B cell (primary cell): ENCODE measurements around the gene ATP5MC2. TPM values are rescaled to one million over a fixed set of nuclear protein-coding genes. Genes with fewer than 3 reads are reported as not detected.
"Not testable (repeated sequence)": the region's sequence is repeated elsewhere in the genome, so short reads cannot be mapped to it uniquely, and the experiment has no call there.

Source experiments
- ATAC-seq: fragments of 200-7000 bp; cut with Tn5 transposase; one replicate; pipeline ENCODE4 v1.10.0; 2021; ENCODE audit warnings: low read depth, mild to moderate bottlenecking, moderate number of reproducible peaks, moderate library complexity
- CTCF ChIA-PET: fragments of 350-600 bp; sonication (Branson Sonifier 250); formaldehyde crosslinking; loops from one replicate; lab custom pipeline; 2021; ENCODE audit warnings: antibody characterized with exemption, inconsistent platforms; lab: Charles Lee
- POLR2A ChIA-PET: fragments of 350-600 bp; sonication (Branson Sonifier 250); formaldehyde crosslinking; loops from one replicate; lab custom pipeline; 2021; ENCODE audit warnings: antibody characterized with exemption; lab: Charles Lee
- DNase-seq: peaks from one replicate; pipeline ENCODE4 v3.0.0; 2013
- H2AFZ ChIP-seq: 2 replicates; pipeline ENCODE4 v1.6.1; 2012; ENCODE audit warnings: mild to moderate bottlenecking, low read depth, low read length; ENCODE audit not compliant: insufficient read depth, poor library complexity, severe bottlenecking
- H3K27ac ChIP-seq, 2 donors: 1 replicate in 1 of 2; 2 replicates in 1 of 2; pipeline ENCODE4 v1.5.1; 2012 to 2013; ENCODE audit warnings: low read length in 2 of 2, mild to moderate bottlenecking in 2 of 2, moderate library complexity in 1 of 2
- H3K27me3 ChIP-seq, 4 experiments: fragments of 200-600 bp in 1 of 4; sonication (generic) in 1 of 4; replicated peaks in 1 of 4; 1 replicate in 2 of 4; 2 replicates in 2 of 4; pipeline versions ENCODE4 v1.6.1 to v1.7.0; 2013 to 2016; ENCODE audit warnings: low read length in 3 of 4, mild to moderate bottlenecking in 2 of 4, mixed read lengths in 1 of 4, moderate library complexity in 1 of 4; ENCODE audit not compliant: insufficient read depth in 4 of 4, control insufficient read depth in 3 of 4; ENCODE audit errors: control extremely low read depth in 1 of 4
- H3K36me3 ChIP-seq, 2 experiments: replicated peaks in 1 of 2; 1 replicate in 1 of 2; 2 replicates in 1 of 2; pipeline versions ENCODE4 v1.6.1 to v1.7.1; 2013; ENCODE audit warnings: low read length in 1 of 2; ENCODE audit not compliant: insufficient read depth in 2 of 2, control insufficient read depth in 1 of 2; ENCODE audit errors: control extremely low read depth in 1 of 2, extremely low read depth in 1 of 2
- H3K4me1 ChIP-seq, 2 donors: fragments of 200-600 bp in 1 of 2; sonication (generic) in 1 of 2; 1 replicate in 1 of 2; 2 replicates in 1 of 2; pipeline versions ENCODE4 v1.5.1 to v1.6.1; 2013 to 2017; ENCODE audit warnings: low read length in 2 of 2; ENCODE audit not compliant: control insufficient read depth in 2 of 2, insufficient read depth in 2 of 2
- H3K4me2 ChIP-seq: replicated peaks from 2 replicates; pipeline ENCODE3; 2012; ENCODE audit warnings: mild to moderate bottlenecking, low read depth, low read length; ENCODE audit not compliant: poor library complexity, severe bottlenecking
- H3K4me3 ChIP-seq, 5 experiments: fragments of 200-600 bp in 1 of 5; sonication (generic) in 1 of 5; 1 replicate in 3 of 5; 2 replicates in 2 of 5; pipeline versions ENCODE4 v1.5.1 to v1.7.0; 2011 to 2016; ENCODE audit warnings: low read length in 4 of 5, mild to moderate bottlenecking in 4 of 5, low read depth in 2 of 5, control low read depth in 1 of 5, moderate library complexity in 1 of 5; ENCODE audit not compliant: insufficient read depth in 1 of 5; ENCODE audit errors: control extremely low read depth in 1 of 5, extremely low read depth in 1 of 5
- H3K79me2 ChIP-seq: fragments of 200-600 bp; sonication (generic); one replicate; pipeline ENCODE4 v1.6.0; 2016; ENCODE audit warnings: low read length; ENCODE audit not compliant: control insufficient read depth, insufficient read depth
- H3K9ac ChIP-seq: fragments of 200-600 bp; sonication (generic); 2 replicates; pipeline ENCODE4 v1.6.1; 2017; ENCODE audit warnings: mild to moderate bottlenecking, low read length, moderate library complexity
- H3K9me3 ChIP-seq, 3 donors: one replicate each; pipeline versions ENCODE4 v1.6.1 to v1.7.1; 2013; ENCODE audit warnings: low read length in 2 of 3; ENCODE audit not compliant: control insufficient read depth in 2 of 3, insufficient read depth in 1 of 3; ENCODE audit errors: control extremely low read depth in 1 of 3
- H4K20me1 ChIP-seq: 2 replicates; pipeline ENCODE4 v1.6.0; 2012; ENCODE audit warnings: mild to moderate bottlenecking, low read length; ENCODE audit not compliant: insufficient read depth, control insufficient read depth, poor library complexity, severe bottlenecking
- H3K27ac Mint-ChIP-seq: one replicate; pipeline ENCODE4 v1.8.0; 2021; ENCODE audit warnings: mixed read lengths
- H3K27me3 Mint-ChIP-seq: one replicate; pipeline ENCODE4 v1.8.0; 2021; ENCODE audit warnings: mixed read lengths
- H3K4me1 Mint-ChIP-seq: one replicate; pipeline ENCODE4 v1.8.0; 2021; ENCODE audit warnings: mixed read lengths
- H3K4me3 Mint-ChIP-seq: one replicate; pipeline ENCODE4 v1.8.0; 2021; ENCODE audit warnings: mixed read lengths
- H3K9me3 Mint-ChIP-seq: one replicate; pipeline ENCODE4 v1.8.0; 2022; ENCODE audit warnings: mixed read lengths; ENCODE audit not compliant: insufficient read depth
- EZH2 ChIP-seq: IDR thresholded peaks from 2 replicates; pipeline ENCODE4 v1.6.1; 2012; ENCODE audit warnings: borderline replicate concordance, low read depth, mild to moderate bottlenecking, moderate library complexity, low read length; ENCODE audit not compliant: insufficient read depth, poor library complexity, severe bottlenecking
- WGBS: methylation state at CpG from one replicate; pipeline ENCODE4 v1.1.5; 2013; ENCODE audit warnings: missing lambda C conversion rate; ENCODE audit not compliant: insufficient coverage; 5-methylcytosine and 5-hydroxymethylcytosine counted together
- intact Hi-C: fragments of 100-400 bp; cut with micrococcal nuclease; formaldehyde crosslinking; loops from one replicate; pipeline ENCODE4 v1.10.0; 2022
- polyA plus RNA-seq: library from polyadenylated mRNA; depleted of rRNA; stranded (reverse); fragments of >200 nt; gene quantifications from 2 replicates; pipeline ENCODE4 v1.2.3, GENCODE V29; 2012
- total RNA-seq, 2 donors: library from RNA; stranded (reverse); fragments of 120-200 nt in 1 of 2; gene quantifications; 1 replicate in 1 of 2; 2 replicates in 1 of 2; pipeline versions ENCODE4 v1.2.3 to v1.2.4, GENCODE V29; 2013 to 2022
- TF ChIP-seq, protein P1 (sequence below): fragments of 200-600 bp; IDR thresholded peaks from one replicate; pipeline ENCODE4 v1.8.0; 2022; ENCODE audit warnings: antibody characterized with exemption, mild to moderate bottlenecking

ATP5MC2 gene
- total and polyA plus RNA-seq, 2 donors (not counting 1 experiment from before 2014, with no cell fraction given) = 212 to 435 TPM

DNA sequence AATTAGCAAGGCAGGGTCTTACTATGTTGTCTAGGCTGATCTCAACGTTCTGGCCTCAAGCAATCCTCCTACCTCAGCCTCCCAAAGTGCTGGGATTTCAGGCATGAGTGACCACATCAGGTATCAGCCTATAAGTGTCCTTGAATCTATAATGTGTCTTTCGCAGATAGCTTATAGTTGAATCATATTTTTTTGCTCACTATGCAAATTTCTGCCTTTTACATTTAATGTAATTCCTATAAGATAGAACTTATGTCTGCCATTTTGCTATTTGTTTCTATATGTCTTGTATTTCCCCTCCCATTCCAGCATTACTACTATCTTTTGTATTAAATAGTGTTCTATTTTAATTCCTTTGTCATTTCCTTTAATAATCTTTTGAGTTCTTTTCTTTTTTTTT is 39.2 kb downstream of the ATP5MC2 start:
- H3K36me3 ChIP-seq = no peaks in the 10 kb centered on the region
- no CpG with 5 or more reads among the region's 2 CpGs for WGBS
- no peak overlapping the region for H2AFZ ChIP-seq
- Mint-ChIP-seq H3K27me3 (no peaks in the 10 kb centered on the region), H3K9me3 (no peaks in the 10 kb centered on the region), H3K4me1 (no peaks in the 10 kb centered on the region), H3K4me3 (no peak overlapping the region), H3K27ac (no peak overlapping the region)
- H3K4me3 ChIP-seq = no peak overlapping the region
- DNase-seq (no peak), ATAC-seq (no peak)
- H4K20me1 ChIP-seq = no peaks in the 10 kb centered on the region
- H3K9ac ChIP-seq = no peak overlapping the region
- H3K27ac ChIP-seq = no peak overlapping the region
- no peaks in the 10 kb centered on the region for H3K4me1 ChIP-seq
- no peaks in the 10 kb centered on the region for H3K9me3 ChIP-seq
- intact Hi-C loops = no loop called here
- H3K4me2 ChIP-seq = no peak overlapping the region
- H3K79me2 ChIP-seq = no peaks in the 10 kb centered on the region
- H3K27me3 ChIP-seq = no peaks in the 10 kb centered on the region
- no peak for TF ChIP-seq EZH2
- TF ChIP-seq, protein P1, sequence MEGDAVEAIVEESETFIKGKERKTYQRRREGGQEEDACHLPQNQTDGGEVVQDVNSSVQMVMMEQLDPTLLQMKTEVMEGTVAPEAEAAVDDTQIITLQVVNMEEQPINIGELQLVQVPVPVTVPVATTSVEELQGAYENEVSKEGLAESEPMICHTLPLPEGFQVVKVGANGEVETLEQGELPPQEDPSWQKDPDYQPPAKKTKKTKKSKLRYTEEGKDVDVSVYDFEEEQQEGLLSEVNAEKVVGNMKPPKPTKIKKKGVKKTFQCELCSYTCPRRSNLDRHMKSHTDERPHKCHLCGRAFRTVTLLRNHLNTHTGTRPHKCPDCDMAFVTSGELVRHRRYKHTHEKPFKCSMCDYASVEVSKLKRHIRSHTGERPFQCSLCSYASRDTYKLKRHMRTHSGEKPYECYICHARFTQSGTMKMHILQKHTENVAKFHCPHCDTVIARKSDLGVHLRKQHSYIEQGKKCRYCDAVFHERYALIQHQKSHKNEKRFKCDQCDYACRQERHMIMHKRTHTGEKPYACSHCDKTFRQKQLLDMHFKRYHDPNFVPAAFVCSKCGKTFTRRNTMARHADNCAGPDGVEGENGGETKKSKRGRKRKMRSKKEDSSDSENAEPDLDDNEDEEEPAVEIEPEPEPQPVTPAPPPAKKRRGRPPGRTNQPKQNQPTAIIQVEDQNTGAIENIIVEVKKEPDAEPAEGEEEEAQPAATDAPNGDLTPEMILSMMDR = no peak
- ChIA-PET POLR2A (no interaction called here), CTCF (no interaction called here)

DNA sequence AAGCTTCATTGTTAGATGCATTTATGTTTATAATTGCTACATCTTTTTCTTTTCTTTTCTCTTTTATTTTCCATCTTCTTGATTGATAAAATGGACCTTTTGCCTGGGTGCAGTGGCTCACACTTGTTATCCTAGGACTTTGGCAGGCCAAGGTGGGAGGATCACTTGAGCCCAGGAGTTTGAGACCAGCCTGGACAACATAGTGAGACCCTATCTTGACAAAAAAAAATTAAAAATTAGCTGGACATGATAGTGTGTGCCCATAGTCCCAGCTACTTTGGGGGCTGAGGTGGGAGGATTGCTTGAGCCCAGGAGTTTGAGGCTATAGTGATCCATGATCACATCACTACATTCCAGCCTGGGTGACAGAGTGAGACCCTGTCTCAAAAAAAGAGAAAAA is 40.2 kb downstream of the ATP5MC2 start:
- H3K36me3 ChIP-seq, intact Hi-C loops, POLR2A ChIA-PET: not testable (repeated sequence)

More for the DNA sequence above, 40.2 kb downstream of the ATP5MC2 start:
- H3K4me3 ChIP-seq, CTCF ChIA-PET, H3K27me3 ChIP-seq, DNase-seq, H3K27ac ChIP-seq, H3K9me3 ChIP-seq, H2AFZ ChIP-seq, H3K4me2 ChIP-seq, H4K20me1 ChIP-seq, H3K4me3 Mint-ChIP-seq, H3K4me1 Mint-ChIP-seq, H3K4me1 ChIP-seq, H3K9me3 Mint-ChIP-seq, H3K27me3 Mint-ChIP-seq, H3K27ac Mint-ChIP-seq, H3K79me2 ChIP-seq, ATAC-seq, H3K9ac ChIP-seq: not testable (repeated sequence)
